Stimulated activated CD8-positive, alpha-beta memory T cell treated with anti-CD3 and anti-CD28 coated beads, Interleukin-4, amount 100 ng/mL, for 1 hour (primary cell): Measurements from ENCODE around the gene PAWR.
"Not testable (repeated sequence)": the region's sequence is repeated elsewhere in the genome, so short reads cannot be mapped to it uniquely, and the experiment has no call there.

Experiments
- DNase-seq, 2 donors: peaks; one replicate each; pipeline ENCODE4 v3.0.0-alpha.2; 2020; ENCODE audit warnings: low read depth in 2 of 2, low spot score in 1 of 2

PAWR gene

DNA sequence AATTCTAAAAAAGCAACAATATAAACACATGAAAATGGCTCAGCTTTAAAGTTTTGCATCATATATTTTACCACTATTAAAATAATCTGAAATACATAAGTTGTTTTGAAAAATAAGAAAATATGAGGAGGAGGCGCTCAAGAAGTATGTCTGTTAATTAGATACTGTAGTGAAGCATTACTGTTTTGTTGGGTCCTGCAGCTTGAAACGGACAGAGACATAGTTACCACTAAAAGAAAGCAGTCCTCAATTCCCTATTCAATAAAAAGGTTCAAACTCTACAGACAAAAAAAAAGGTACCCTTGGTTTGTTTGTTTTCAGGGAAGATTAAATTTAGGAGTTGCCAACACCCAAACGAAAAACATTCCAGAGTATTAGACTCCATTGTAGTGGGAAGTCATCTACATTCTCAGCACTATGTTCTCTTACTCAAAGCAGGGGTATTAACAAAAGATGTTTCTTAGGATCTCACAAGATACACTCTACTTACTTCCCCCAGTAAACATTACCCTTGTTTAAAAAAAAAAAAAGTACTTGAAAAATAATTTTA is 3.0 kb downstream of the PAWR start:
- DNase-seq, result no peak

DNA sequence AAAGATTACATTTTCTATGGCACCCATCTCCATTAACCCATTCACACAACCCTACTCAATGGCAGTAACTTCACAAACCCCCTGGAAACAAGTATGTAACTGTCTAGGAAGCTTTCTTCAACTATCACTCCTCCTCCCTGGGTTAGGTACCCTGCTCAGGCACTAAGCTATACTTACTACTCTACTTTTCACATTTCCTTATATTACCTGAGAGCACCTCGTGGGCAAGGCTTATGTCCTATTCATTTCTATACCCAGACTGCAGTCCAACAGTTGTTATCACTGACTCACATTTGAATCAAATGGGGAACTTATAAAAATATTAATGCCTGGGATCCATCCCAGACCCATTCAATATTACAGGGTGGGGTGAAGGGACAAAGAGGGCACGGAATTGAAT is 4.6 kb downstream of the PAWR start:
- no peak for DNase-seq

DNA sequence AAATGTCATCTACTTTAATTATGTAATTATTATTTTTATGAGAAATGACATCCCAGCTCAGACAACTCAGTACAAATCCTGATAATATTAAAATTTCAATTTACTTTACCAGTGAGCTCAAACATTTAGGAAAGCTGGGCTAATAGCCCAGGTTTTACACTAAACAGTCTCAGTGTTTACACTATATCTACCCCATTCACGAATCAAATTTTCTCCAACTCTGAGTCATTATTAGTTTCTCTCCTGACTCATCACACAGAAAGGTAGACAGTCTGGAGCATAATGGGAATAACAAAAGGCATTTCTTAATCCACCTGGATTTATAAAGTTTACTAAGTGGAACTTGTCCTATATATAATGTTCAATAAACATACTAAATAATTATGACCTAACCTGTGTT is 5.7 kb downstream of the PAWR start:
- DNase-seq, result no peak

DNA sequence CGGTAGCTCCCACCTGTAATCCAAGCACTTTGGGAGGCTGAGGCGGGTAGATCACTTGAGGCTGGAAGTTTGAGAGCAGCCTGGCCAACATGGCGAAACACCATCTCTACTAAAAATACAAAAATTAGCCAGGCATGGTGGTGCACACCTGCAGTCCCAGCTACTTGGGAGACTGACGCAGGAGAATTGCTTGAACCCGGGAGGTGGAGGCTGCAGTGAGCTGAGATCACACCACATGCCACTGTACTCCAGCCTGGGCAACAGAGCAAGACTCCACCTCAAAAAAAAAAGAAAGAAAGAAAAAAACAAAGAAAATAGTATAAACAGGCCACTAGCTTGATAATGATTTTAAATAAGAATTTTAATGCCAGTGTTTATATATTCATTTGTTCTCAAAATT is 6.4 kb downstream of the PAWR start:
- DNase-seq, result not testable (repeated sequence)

GRCh38 chr12:79682593-79682992 is 8.2 kb downstream of the PAWR start:
- DNase-seq, result no peak

DNA sequence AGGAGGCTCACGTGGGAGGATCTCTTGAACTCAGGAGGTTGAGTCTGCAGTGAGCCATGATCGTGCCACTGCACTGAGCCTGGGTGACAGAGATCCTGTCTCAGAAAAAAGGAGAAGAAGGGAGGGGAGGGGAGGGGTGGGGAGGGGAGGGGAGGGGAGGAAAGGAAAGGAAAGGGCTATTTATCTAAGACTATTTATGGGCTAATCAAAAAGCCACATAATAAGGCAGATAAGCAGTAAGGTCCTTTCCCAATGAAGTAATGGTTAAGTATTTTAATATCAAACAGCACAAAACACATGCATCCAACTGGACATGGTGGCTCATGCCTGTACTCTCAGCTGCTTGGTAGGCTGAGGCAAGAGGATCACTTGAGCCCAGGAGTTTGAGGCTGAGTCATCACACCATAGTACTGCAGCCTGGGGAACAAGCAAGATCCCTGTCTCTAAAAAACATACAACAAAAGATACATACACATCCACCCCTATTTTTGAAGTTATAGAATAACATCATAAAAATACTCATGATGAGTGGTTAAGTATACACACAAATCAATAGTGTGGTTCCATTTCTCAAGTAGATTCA is 9.7 kb downstream of the PAWR start:
- no peak for DNase-seq

DNA sequence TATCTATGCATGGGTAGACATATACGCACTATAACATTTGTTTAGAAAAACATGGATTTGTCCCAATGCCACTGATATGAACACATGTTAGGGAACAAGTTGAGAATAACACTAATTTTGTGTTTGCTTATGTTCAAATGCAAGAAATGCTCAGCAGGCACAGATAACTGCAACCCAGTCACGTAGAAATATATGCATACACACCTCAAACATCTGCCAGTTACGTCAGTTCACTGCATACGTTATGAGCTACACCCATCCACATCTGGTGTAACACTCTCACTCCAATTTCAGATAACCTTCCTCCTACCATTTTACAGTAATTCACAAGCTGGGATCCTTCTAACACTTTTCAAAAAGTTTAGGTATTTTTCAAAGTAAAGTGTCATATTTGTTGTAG is 10.7 kb downstream of the PAWR start:
- no peak for DNase-seq

- no peak for DNase-seq
Observed at GRCh38 chr12:79678306-79678705, 12.5 kb downstream of the PAWR start.

DNA sequence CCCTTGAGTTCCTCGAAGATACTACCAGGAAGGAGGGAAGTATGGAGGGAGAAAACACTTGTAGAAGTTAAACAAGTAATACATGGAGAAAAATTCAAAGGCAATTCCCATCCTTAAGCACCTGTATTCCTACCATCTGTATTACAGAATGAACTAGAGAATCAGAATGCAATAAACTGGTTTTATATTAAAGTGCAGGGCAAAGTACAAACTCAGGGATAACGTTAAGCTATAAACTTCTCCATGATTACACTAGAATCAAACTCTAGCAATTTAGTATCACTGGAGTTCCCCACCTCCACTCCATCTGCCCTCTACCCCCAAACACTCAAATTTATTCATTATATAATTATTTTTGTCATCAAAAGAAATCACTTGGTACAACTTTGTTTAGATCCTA is 13.1 kb downstream of the PAWR start:
- DNase-seq, result no peak

GRCh38 chr12:79676579-79676978 is 14.2 kb downstream of the PAWR start:
- DNase-seq, result no peak

DNA sequence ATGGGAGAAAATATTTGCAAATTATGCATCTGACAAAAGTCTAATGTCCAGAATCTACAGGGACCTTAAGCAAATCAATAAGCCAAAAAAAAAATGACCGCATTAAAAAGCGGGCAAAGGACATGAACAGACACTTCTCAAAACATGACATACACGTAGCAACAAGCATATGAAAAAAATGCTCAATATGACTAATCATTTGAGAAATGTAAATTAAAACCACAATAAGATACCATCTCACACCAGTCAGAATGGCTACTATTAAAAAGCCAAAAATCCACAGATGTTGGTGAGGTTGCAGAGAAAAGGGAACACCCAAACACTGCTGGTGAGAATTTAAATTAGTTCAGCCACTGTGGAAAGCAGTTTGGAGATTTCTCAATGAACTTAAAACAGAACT is 16.1 kb downstream of the PAWR start:
- DNase-seq, result no peak

DNA sequence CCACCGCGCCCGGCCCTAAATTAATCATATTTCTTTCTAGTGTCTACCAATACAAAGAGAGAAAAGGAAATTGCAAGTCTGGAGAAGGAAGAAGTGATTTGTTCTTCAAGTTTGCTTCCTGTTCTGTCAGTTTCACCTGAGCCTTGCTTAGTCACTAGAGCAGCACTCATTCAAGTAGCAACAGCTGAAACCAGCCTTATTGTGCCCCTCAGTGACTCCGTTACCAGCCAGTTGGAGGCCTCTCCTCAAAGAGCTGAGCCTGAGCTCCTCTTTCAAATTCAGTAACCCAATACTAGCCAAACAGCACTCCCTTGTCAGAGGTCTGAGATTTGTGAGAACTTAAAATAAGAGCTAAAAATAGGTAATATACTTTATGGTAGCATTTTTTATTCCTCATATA is 17.4 kb downstream of the PAWR start:
- DNase-seq, result no peak

GRCh38 chr12:79668113-79668512 is 22.7 kb downstream of the PAWR start:
- no peak for DNase-seq

DNA sequence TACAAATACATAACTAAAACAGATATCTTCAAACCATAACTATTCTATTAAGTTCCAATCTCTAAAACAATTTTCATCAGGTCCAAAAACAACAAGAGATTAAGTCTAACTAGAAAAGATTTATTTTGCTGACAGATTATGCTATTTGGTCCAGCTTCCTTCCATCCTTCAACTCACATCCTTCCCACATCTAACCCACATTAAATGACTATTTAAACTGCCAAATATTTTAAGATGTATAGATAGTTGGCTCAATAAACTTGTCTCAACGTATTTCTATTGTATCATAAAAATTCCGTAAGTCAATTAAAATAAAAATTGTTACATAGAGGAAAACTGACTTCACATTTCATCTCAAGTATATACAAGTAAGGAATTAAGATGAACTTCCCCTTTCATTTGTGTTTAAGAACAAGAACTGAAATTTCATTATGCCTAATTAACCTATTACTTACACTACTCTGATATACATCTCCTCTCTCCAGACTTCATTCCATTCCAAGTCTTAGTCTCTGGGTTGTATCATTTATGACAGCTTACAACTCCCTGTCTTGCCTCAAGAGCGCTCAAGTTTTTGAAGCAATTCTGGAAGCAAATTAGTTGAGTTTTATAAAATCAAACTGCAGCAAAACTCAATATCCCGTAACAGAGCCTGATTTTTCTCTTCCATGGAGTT is 25.4 kb downstream of the PAWR start:
- no peak for DNase-seq

- no peak for DNase-seq
Observed at GRCh38 chr12:79664518-79664917, 26.2 kb downstream of the PAWR start.

GRCh38 chr12:79662046-79662811 is 28.5 kb downstream of the PAWR start:
- no peak for DNase-seq

GRCh38 chr12:79661629-79662028 is 29.1 kb downstream of the PAWR start:
- no peak for DNase-seq

GRCh38 chr12:79659961-79660431 is 30.8 kb downstream of the PAWR start:
- DNase-seq, result no peak

DNA sequence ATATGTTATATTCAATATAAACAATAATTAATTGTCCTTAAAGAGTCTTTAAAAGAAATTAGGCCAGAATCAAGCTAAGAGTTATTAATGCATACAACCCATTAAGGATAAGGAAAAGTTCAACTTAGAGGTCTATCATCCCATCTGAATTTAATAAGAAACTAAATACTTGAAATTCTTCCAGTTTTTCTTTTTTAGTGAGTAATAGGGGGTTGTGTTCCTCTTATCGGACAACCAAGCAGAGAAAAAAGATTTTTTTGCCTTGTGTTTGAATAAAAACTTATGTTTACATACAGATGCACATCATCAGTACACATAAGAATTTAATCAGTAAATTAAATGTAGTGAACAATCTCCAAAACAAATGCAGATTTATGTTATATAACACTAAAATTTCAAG is 32.5 kb downstream of the PAWR start:
- DNase-seq, result no peak

DNA sequence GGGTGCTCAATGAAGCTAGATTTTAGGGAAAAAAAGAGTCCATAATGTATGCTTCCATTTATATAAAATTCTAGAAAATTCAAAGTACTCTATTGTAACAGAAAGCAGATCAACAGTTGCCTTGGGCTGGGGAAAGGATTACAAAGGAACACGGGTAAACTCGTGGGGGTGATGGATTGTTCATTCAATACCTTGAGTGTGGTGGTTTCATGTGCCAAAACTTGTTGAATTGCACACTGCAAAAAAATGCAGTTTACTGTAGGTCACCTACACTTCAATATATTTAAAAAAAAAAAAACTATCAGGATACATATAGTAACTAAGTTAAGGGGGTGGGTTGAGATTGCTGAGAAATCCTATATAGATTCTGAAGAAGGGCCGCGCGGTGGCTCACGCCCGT is 33.6 kb downstream of the PAWR start:
- DNase-seq, result no peak

DNA sequence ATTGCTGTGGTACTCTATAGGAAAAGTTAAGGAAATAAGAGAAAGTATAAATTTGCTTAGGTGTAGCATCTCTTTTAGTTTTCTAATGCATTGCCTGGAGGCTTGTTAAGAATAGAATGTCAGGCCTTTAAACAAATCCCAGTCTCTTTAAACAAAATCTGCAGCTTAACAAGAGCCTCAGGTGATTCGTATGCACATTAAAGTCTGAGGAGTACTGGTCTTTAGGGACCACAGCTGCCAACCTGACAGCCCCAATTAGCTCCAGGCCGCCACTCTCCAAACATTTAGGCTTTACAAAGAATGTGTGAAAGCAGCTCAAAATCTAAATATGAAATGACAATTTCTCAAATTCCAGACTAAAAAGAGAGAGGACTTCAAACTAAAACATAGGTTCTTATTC is 35.7 kb downstream of the PAWR start:
- no peak for DNase-seq

GRCh38 chr12:79652521-79652920 is 38.2 kb downstream of the PAWR start:
- no peak for DNase-seq
